ENCODE measurements around the gene MYEOV. TPM values are rescaled to one million over a fixed set of nuclear protein-coding genes. Genes with fewer than 3 reads are reported as not detected.

MYEOV gene
- total RNA-seq, 1 experiment from 2014 or later: 1.4 TPM

GRCh38 chr11:69307421-69307820 lies 13.5 kb downstream of the MYEOV start:
- Mint-ChIP-seq H3K4me1 (no peaks in the 10 kb centered on the region), H3K36me3 (no peaks in the 10 kb centered on the region), H3K9me3 (no peaks in the 10 kb centered on the region), H3K27me3 (ENCODE audit: low read depth) (no peaks in the 10 kb centered on the region), H3K27ac (no peak overlapping the region), H3K4me3 (no peak overlapping the region)
- ATAC-seq (no peak), DNase-seq (ENCODE audit: low spot score) (no peak)
- ChIA-PET CTCF (interaction anchor here (0.9 kb wide), 1 partner anchor 9 kb away, joined by 4 read pairs; no protein-coding TSS in a partner anchor), POLR2A (no interaction called here)
- TF ChIP-seq NFYB (CRISPR knock-in tag; conservative IDR thresholded peaks at IDR 0.05; ENCODE audit: low read depth) (no peak), SMAD4 (CRISPR knock-in tag; IDR thresholded peaks at IDR 0.05) (no peak), FOXP1 (CRISPR knock-in tag; IDR thresholded peaks at IDR 0.05; ENCODE audit: borderline replicate concordance) (no peak)

- Mint-ChIP-seq H3K4me3 (no peak overlapping the region), H3K9me3 (no peaks in the 10 kb centered on the region), H3K4me1 (no peaks in the 10 kb centered on the region), H3K36me3 (no peaks in the 10 kb centered on the region), H3K27me3 (ENCODE audit: low read depth) (no peaks in the 10 kb centered on the region), H3K27ac (no peak overlapping the region; the same call in 1 of the 2 replicates)
- TF ChIP-seq MYBL2 (CRISPR knock-in tag; IDR thresholded peaks at IDR 0.05): no peak
- no peak for TF ChIP-seq AFF4 (CRISPR knock-in tag; IDR thresholded peaks at IDR 0.05; ENCODE audit: borderline replicate concordance)
- TF ChIP-seq MLX (CRISPR knock-in tag; IDR thresholded peaks at IDR 0.05): no peak
- no peak for TF ChIP-seq CREB1 (CRISPR knock-in tag; IDR thresholded peaks at IDR 0.05)
- no peak for TF ChIP-seq TCF7 (CRISPR knock-in tag; IDR thresholded peaks at IDR 0.05; ENCODE audit: low read depth)
- no peak for TF ChIP-seq SMAD3 (CRISPR knock-in tag; IDR thresholded peaks at IDR 0.05; ENCODE audit: borderline replicate concordance)
- TF ChIP-seq RORB (CRISPR knock-in tag; IDR thresholded peaks at IDR 0.05): no peak
- no peak for TF ChIP-seq KAT7 (CRISPR knock-in tag; IDR thresholded peaks at IDR 0.05; ENCODE audit: borderline replicate concordance)
- TF ChIP-seq FOXP4 (CRISPR knock-in tag; IDR thresholded peaks at IDR 0.05): no peak
- TF ChIP-seq CBFB (CRISPR knock-in tag; IDR thresholded peaks at IDR 0.05; ENCODE audit: low read depth): no peak
- no peak for TF ChIP-seq NFE2L1 (CRISPR knock-in tag; IDR thresholded peaks at IDR 0.05)
- TF ChIP-seq ZNF317 (CRISPR knock-in tag; IDR thresholded peaks at IDR 0.05; ENCODE audit: borderline replicate concordance, low read depth): no peak
- no peak for TF ChIP-seq CREM (CRISPR knock-in tag; IDR thresholded peaks at IDR 0.05)
- no peak for TF ChIP-seq USF1 (CRISPR knock-in tag; IDR thresholded peaks at IDR 0.05)
- TF ChIP-seq ELF4 (CRISPR knock-in tag; IDR thresholded peaks at IDR 0.05; ENCODE audit: low read depth): no peak
- no peak for TF ChIP-seq OVOL2 (CRISPR knock-in tag; IDR thresholded peaks at IDR 0.05; ENCODE audit: borderline replicate concordance)
- DNase-seq (ENCODE audit: low spot score) (no peak), ATAC-seq (no peak)
- CTCF ChIA-PET: interaction anchor here (0.9 kb wide), 1 partner anchor 10 kb away, joined by 4 read pairs; no protein-coding TSS in a partner anchor
- POLR2A ChIA-PET: no interaction called here
Observed at GRCh38 chr11:69307871-69308431, 14.0 kb downstream of the MYEOV start.

All from WTC11 (cell line).